Coronary artery (tissue), 2 donors: ENCODE results near the gene PLCH2.
A peak's percentile ranks its signal among the peaks of the same experiment; 100 is the strongest.

ENCODE experiments used
- DNase-seq: peaks from one replicate; pipeline ENCODE4 v3.0.0-alpha.2; 2017; ENCODE audit warnings: low spot score
- H3K27ac ChIP-seq, 2 donors: fragments of 200-600 bp; sonication (generic); one replicate each; pipeline ENCODE4 v1.5.1; 2016 to 2019
- H3K4me3 ChIP-seq: fragments of 200-600 bp; sonication (generic); 2 replicates; pipeline ENCODE4 v1.5.1; 2016; ENCODE audit warnings: mild to moderate bottlenecking, moderate library complexity
- TF ChIP-seq, protein P1 (sequence below): fragments of 200-600 bp; sonication (generic); IDR thresholded peaks from one replicate; pipeline ENCODE4 v1.5.1; 2019; ENCODE audit warnings: antibody characterized with exemption

Gene PLCH2

DNA sequence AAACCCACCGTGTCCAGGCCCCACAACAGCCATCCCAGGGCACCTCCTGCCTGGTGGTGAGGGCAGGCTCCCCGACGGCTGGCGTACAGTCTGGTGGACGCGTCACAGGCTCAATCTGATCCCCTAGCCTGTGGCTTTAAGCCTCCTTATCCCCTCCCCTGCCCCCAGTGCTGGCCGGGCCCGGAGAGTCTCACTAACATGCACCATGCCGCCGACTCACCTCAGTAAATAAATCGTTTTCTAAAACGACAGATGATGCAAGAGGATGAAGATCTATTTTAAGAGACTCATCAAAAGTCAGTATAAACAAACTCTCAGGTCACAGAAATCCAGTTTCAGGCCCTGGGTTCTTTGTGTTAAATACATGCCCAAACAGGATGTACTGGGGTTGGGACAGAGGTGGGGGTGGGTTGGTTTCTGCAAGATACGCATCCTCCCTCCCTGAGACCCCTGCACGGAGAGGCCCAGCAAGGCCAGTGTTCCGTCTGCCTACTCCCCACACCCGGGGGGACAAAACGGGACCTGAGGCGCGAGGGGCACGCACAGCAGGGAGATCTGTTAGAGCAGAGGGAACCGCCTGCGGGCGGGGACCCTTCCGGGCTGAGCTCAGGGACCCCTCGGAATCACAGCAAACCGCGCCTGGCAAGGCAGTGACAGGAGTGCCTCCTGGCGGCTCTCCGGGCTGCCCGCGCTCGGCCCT, 47.3 kb downstream of the PLCH2 start:
- TF ChIP-seq, protein P1, sequence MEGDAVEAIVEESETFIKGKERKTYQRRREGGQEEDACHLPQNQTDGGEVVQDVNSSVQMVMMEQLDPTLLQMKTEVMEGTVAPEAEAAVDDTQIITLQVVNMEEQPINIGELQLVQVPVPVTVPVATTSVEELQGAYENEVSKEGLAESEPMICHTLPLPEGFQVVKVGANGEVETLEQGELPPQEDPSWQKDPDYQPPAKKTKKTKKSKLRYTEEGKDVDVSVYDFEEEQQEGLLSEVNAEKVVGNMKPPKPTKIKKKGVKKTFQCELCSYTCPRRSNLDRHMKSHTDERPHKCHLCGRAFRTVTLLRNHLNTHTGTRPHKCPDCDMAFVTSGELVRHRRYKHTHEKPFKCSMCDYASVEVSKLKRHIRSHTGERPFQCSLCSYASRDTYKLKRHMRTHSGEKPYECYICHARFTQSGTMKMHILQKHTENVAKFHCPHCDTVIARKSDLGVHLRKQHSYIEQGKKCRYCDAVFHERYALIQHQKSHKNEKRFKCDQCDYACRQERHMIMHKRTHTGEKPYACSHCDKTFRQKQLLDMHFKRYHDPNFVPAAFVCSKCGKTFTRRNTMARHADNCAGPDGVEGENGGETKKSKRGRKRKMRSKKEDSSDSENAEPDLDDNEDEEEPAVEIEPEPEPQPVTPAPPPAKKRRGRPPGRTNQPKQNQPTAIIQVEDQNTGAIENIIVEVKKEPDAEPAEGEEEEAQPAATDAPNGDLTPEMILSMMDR: no peak
- H3K27ac ChIP-seq: no peak overlapping the region
- H3K4me3 ChIP-seq: no peak overlapping the region
- DNase-seq: no peak

DNA sequence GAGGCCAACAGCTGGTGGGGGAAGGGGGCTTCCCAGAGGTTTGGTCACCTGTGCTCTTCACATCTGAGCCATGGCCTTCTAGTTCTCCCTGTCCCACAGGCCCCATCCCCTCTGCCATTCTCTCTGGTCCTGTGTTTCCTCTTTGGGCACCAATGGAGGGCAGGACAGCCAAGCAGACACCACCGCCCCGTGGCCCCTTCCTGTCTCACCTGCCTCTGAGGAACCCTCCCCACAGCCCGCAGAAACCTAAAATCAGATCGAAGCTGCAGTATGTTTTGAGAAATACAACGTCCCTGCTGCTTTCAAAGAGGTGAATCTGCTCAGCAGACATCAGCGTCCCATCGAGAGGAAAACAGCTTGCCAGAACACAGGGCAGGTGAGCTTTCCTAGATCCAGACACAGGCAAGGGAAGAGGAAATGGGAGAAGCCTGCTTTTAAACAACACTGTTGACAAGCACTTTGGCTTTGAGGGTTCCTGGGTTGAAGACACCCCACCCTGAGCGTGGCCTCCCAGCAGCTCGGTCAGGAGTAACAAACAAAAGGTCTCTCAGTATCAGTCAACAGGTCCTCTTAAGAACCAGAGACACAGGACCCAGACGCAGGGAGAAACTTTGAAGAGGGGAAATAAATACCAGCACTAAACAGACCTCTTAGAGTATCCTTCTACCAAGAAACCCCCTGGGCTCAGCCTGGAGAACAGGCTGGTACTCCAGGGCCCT, 48.0 kb downstream of the PLCH2 start:
- no peak overlapping the region for H3K27ac ChIP-seq
- TF ChIP-seq, protein P1: no peak
- peak overlapping the region; percentile 93 for H3K4me3 ChIP-seq
- no peak for DNase-seq

DNA sequence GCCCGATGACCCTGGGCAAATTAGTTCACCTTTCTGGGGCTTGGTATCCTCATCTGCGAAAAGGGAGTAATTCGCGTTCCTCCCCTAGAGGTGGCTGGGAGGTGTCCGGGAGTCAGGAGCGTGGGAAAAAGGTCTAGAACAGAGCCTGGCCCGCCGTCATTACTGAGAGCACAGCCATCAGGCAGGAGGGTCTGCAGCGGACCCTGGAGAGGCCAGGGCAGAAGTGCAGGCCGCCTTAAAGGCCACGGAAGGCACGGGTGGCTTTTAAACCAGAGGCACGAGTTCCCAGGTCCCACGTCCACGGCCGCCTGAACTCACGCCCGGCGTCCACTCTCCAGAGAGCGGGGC, 49.5 kb downstream of the PLCH2 start:
- H3K27ac ChIP-seq: peak overlapping the region; percentile 40 to 95
- TF ChIP-seq, protein P1: no peak
- H3K4me3 ChIP-seq: peak overlapping the region; percentile 93
- no peak for DNase-seq

DNA sequence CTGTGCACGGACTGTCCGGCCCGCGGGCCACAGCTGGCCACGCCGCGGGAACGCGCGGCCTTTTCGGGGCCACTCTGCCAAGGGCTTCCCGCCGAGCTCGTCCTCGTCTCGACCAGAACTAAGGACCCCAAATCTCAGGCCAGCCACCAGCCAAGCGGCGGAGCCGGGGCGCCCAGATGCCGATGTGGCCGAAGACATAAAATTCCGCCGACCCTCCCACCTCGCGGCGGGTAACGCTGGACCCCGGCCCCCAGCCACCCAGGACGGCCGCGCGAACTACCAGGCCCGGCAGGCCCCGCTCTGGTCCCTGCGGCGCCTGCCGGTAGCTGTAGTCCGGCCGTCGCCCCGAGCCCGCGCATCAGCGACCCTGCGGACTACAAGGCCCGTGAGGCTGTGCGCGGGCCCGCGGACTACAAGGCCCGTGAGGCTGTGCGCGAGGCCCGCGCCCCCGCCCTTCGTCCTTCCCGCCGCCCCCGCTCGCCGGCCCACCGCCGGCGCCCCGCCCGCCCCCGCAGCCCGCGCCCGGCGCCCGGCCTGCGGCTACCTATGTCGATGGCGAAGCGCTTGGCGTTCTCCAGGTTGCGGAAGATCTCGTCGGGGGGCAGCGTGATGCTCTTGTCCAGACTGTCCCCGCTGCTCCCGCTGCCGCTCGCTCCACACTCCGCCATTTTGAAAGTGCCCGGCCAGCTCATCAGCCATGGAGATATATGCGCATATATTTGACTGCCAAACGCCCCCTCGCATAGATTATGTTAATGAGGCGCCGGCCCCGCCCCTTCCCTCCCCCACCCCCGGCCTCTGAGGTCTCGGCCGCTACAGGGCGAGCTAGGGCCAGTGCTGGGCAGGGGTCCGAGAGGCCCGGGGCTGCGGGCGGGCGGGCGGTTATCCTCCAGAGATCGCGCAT, 50.1 kb downstream of the PLCH2 start, which contains the start of gene PANK4:
PANK4 (minus strand) TSS at position 677 of the 904 bp plus-strand sequence; CDS start at position 668, 9 bp downstream.
- Histone ChIP-seq H3K27ac (peak within 1 kb of the TSS; percentile 79 to 95), H3K4me3 (peak within 1 kb of the TSS; percentile 93)
- DNase-seq: peak; percentile 92
- TF ChIP-seq, protein P1: no peak

DNA sequence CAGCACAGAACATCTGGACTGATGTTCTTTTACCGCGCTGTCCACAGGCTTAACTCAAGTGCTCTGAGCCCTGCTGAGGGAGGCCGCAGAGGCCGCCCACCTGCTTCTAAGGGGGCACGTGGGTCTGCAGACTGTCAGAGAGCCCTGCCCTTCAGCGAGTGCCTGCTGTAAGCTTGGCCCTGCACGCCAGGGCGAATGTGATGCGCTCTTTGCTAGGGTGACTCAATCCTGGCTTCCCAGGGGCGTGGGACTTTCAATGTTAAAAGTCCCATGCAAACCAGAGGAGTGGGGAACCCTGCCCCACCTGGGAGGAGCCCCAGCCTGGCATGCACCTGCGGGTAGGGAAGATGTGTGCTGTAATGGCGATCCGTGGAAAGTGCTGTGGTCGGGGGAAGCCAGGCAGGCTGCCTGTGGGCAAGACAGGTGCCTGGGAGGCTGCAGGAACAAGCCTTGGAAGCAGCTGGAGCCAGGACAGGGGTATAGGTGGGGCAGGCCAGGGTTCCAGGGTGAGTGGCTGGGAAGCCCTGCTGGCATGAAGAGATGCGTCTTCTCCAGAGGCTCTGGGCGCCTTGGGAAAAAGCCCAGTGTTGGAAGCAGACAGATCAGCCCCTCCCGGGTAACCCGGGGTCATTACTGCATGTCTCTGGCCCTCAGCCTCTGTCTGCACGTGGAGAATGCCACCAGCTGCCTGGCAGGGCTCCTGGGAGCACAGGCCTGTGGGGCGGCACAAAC, 50.9 kb downstream of the PLCH2 start:
- Histone ChIP-seq H3K27ac (peak overlapping the region; percentile 79 to 95), H3K4me3 (peak overlapping the region; percentile 93)
- no peak for DNase-seq
- TF ChIP-seq, protein P1: no peak

DNA sequence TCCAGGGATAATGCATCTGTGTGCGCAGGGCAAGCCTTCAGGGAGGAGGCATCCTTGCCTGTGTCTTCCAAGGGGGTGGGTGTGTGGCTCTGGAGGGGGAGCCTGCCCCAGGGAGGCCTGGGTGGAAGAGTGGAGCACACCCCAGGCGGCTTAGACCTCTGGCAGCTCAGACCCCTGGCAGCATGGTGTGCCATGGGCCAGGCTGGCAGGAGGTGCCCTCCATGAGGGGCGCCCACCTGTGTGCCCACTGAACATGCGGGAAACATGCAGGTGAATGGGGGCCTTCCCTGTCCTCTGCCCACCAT, 51.4 kb downstream of the PLCH2 start:
- H3K27ac ChIP-seq: peak overlapping the region; percentile 79 to 95
- H3K4me3 ChIP-seq: peak overlapping the region; percentile 15
- TF ChIP-seq, protein P1: no peak
- DNase-seq: no peak
